ENCODE measurements around the gene GJD4. TPM values are rescaled to one million over a fixed set of nuclear protein-coding genes. Genes with fewer than 3 reads are reported as not detected.

The GJD4 gene
- total RNA-seq, 1 donor from 2014 or later: not detected

DNA sequence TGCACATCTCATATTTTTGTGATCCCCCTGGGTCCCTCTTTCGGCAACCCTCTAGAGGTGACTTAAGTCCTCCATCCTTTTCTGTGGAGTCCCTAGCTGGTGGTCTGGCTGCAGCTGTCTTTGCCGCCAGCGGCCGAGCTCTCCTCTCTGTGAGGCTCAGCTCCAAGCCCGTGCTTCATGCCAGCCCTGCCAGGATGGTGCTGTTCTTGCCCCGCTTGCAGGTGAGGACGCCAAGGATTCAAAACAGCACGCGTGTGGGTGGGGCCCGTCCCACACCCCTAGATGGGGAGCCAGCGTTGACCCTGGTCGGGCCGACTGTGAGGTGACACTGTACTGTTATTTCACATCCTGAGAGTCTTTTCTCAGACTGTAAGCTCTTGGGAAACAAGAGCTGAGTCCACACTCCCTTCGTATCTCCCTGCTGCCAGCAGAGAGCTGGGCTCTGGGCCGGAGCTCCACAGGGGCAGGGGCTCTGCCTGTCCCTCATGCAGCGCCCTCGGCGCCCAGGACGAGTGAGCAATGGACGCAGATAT, 36.6 kb upstream of the GJD4 start:
- TF ChIP-seq, protein P1, sequence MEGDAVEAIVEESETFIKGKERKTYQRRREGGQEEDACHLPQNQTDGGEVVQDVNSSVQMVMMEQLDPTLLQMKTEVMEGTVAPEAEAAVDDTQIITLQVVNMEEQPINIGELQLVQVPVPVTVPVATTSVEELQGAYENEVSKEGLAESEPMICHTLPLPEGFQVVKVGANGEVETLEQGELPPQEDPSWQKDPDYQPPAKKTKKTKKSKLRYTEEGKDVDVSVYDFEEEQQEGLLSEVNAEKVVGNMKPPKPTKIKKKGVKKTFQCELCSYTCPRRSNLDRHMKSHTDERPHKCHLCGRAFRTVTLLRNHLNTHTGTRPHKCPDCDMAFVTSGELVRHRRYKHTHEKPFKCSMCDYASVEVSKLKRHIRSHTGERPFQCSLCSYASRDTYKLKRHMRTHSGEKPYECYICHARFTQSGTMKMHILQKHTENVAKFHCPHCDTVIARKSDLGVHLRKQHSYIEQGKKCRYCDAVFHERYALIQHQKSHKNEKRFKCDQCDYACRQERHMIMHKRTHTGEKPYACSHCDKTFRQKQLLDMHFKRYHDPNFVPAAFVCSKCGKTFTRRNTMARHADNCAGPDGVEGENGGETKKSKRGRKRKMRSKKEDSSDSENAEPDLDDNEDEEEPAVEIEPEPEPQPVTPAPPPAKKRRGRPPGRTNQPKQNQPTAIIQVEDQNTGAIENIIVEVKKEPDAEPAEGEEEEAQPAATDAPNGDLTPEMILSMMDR (IDR thresholded peaks at IDR 0.05; ENCODE audit: unreplicated experiment): no peak
- H3K9me3 Mint-ChIP-seq: no peaks in the 10 kb centered on the region
- H3K4me3 Mint-ChIP-seq: no peak overlapping the region
- DNase-seq (ENCODE audit: low spot score in 2 of 2, unreplicated experiment in 2 of 2): no peak
- no peaks in the 10 kb centered on the region for H3K27me3 Mint-ChIP-seq (ENCODE audit: low read depth)
- no peaks in the 10 kb centered on the region for H3K4me1 Mint-ChIP-seq
- H3K27ac Mint-ChIP-seq: no peak overlapping the region
- peaks cover 32% of the 10 kb centered on the region for H3K36me3 Mint-ChIP-seq

DNA sequence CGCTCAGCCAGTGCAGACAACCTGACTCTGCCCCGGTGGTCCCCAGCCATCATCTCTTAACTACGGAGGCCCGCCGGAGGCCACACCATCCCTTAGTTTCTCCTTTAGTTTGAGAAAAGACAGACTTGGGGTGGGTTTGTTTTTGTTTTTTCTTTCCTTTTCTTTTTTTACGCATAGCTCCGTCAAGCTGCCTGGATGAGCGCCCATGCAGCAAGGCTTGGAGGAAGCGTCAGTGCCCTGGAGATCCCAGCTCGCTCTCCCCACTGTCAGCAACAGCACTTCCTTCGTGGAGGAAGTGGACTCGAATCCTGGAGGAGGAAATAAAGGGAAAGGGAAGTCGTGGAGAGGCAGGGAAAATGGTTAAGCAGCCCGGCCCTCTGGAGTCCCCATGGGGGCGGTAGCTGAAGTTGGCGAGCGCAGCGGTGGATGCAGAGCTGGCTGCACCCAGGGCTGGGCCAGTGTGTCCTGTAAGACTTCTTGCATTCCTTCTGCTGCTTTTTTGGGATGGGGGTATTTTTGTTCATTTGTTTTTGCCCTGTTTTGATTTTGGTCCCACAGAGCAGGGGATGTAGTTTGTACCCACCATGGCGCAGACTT, 35.9 kb upstream of the GJD4 start:
- DNase-seq (ENCODE audit: low spot score in 2 of 2, unreplicated experiment in 2 of 2): no peak
- Mint-ChIP-seq H3K27ac (no peak overlapping the region), H3K36me3 (peaks cover 32% of the 10 kb centered on the region), H3K4me1 (no peaks in the 10 kb centered on the region), H3K27me3 (ENCODE audit: low read depth) (no peaks in the 10 kb centered on the region), H3K9me3 (no peaks in the 10 kb centered on the region), H3K4me3 (no peak overlapping the region)
- TF ChIP-seq, protein P1 (IDR thresholded peaks at IDR 0.05; ENCODE audit: unreplicated experiment): no peak

DNA sequence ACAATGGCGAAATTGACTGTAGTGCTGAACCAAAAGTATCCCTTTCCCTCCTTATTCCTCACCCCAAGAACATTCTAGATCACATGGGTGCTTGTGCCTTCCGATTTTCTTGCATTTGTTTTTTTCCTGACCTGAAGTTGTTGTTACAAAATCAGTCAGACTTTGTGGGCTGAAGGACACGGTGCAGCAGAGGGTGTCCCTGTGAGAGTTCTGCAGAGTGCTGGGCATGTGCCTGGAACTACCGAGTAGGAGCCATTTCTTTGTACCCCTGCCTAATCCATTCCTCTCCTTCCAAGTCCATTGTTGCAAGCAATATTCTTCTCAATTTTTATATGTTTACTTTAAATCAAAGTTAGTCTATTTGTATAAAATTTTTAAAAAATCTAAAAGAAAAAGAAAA, 35.3 kb upstream of the GJD4 start:
- H3K36me3 Mint-ChIP-seq: peaks cover 34% of the 10 kb centered on the region
- H3K4me1 Mint-ChIP-seq: no peaks in the 10 kb centered on the region
- no peak overlapping the region for H3K4me3 Mint-ChIP-seq
- DNase-seq (ENCODE audit: low spot score in 2 of 2, unreplicated experiment in 2 of 2): no peak
- no peak overlapping the region for H3K27ac Mint-ChIP-seq
- H3K9me3 Mint-ChIP-seq: no peaks in the 10 kb centered on the region
- no peaks in the 10 kb centered on the region for H3K27me3 Mint-ChIP-seq (ENCODE audit: low read depth)
- TF ChIP-seq, protein P1 (IDR thresholded peaks at IDR 0.05; ENCODE audit: unreplicated experiment): no peak

DNA sequence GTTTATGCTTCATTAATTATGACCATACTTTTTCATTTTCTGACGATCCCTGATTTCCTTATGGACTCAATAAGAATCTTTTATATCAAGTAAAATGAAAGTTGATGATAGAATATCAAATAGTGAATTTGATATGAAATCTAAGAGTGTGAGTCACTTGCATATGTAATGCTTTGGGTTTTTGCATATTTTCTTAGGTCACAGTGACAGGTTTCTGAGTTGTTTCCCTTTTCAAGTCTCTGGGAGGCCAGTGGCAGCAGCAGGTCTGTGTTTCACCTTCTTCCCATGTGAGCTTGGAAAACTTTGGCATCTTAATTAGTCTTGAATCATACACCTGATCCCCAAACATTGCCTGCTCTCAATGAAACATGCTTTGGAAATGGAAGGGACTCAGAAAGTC, 34.7 kb upstream of the GJD4 start:
- no peaks in the 10 kb centered on the region for H3K27me3 Mint-ChIP-seq (ENCODE audit: low read depth)
- DNase-seq (ENCODE audit: low spot score in 2 of 2, unreplicated experiment in 2 of 2): no peak
- H3K36me3 Mint-ChIP-seq: peaks cover 36% of the 10 kb centered on the region
- H3K4me3 Mint-ChIP-seq: no peak overlapping the region
- H3K9me3 Mint-ChIP-seq: no peaks in the 10 kb centered on the region
- H3K27ac Mint-ChIP-seq: no peak overlapping the region
- no peaks in the 10 kb centered on the region for H3K4me1 Mint-ChIP-seq
- TF ChIP-seq, protein P1 (IDR thresholded peaks at IDR 0.05; ENCODE audit: unreplicated experiment): no peak

DNA sequence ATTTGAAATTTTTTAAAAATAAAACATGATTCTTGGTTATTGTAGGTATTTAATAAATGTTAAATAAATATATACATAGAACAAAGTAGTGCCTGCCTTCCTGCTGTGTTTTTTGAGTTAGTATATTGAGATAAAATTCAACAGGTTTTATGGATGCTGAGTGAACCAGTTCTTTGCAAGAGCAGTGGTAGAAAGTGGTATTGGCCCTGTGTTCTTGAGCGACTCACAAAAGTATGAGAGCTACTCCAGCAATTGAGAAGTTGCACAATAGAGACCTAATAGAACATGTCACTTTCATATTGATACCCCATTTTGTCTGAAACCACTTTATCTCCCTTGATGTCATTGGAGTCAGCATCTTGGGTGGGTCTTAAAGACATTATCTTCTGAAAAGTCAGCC, 32.6 kb upstream of the GJD4 start:
- Mint-ChIP-seq H3K27me3 (ENCODE audit: low read depth) (no peaks in the 10 kb centered on the region), H3K36me3 (peaks cover 24% of the 10 kb centered on the region), H3K9me3 (peaks cover under 1% of the 10 kb centered on the region), H3K4me3 (no peak overlapping the region), H3K27ac (no peak overlapping the region), H3K4me1 (no peaks in the 10 kb centered on the region)
- no peak for DNase-seq (ENCODE audit: low spot score in 2 of 2, unreplicated experiment in 2 of 2)
- TF ChIP-seq, protein P1 (IDR thresholded peaks at IDR 0.05; ENCODE audit: unreplicated experiment): no peak

Measured in mesothelial cell of epicardium (in vitro differentiated cells).